Testis (tissue), 3 donors: ENCODE measurements around the gene TFEC. TPM values are rescaled to one million over a fixed set of nuclear protein-coding genes. Genes with fewer than 3 reads are reported as not detected.

Experiments used
- DNase-seq: peaks from one replicate; pipeline ENCODE4 v3.0.0-alpha.2; 2019
- H3K27ac ChIP-seq, 2 donors: fragments of 200-600 bp; sonication (generic); one replicate each; pipeline ENCODE4 v1.5.1; 2019
- H3K27me3 ChIP-seq: fragments of 200-600 bp; sonication (generic); one replicate; pipeline ENCODE4 v1.5.1; 2019
- H3K36me3 ChIP-seq: fragments of 200-600 bp; sonication (generic); one replicate; pipeline ENCODE4 v1.5.1; 2017; ENCODE audit warnings: low read depth; ENCODE audit errors: missing control alignments
- H3K4me1 ChIP-seq: fragments of 200-600 bp; sonication (generic); one replicate; pipeline ENCODE4 v1.5.1; 2019
- H3K4me3 ChIP-seq, 2 donors: fragments of 200-600 bp; sonication (generic); one replicate each; pipeline ENCODE4 v1.5.1; 2017 to 2019
- H3K9me3 ChIP-seq: fragments of 200-600 bp; sonication (generic); one replicate; pipeline ENCODE4 v1.5.1; 2017
- CTCF ChIP-seq, 3 experiments: fragments of 450-650 bp in 2 of 3; fragments of 200-600 bp in 1 of 3; sonication (generic) in 1 of 3; IDR thresholded peaks; one replicate each; pipeline ENCODE4 v1.5.1; 2016 to 2019; ENCODE audit warnings: antibody characterized with exemption in 3 of 3, mild to moderate bottlenecking in 2 of 3, moderate library complexity in 1 of 3
- POLR2A ChIP-seq: fragments of 450-650 bp; IDR thresholded peaks from one replicate; pipeline ENCODE4 v1.6.1; 2017; ENCODE audit warnings: antibody characterized with exemption, mild to moderate bottlenecking, moderate library complexity
- WGBS, 2 donors: methylation state at CpG; one replicate each; pipeline ENCODE4 v1.1.5; 2018; 5-methylcytosine and 5-hydroxymethylcytosine counted together
- intact Hi-C: fragments of 100-400 bp; cut with DNase I; formaldehyde crosslinking; loops from one replicate; pipeline ENCODE4 v1.15.1; 2023; ENCODE audit warnings: low total_unique reads
- polyA plus RNA-seq: library from polyadenylated mRNA; stranded (reverse); fragments of 350-450 nt; fragmentation: Illumina TruSeq; extraction: RNeasy Lipid Tissue Mini Kit (QIAGEN cat#74804); gene quantifications from one replicate; pipeline ENCODE4 v1.2.3, GENCODE V29; 2014; ENCODE audit warnings: low read depth, low replicate concordance; ENCODE audit not compliant: insufficient read depth
- total RNA-seq, 2 donors: library from RNA; depleted of rRNA; stranded (reverse); fragments of >200 nt; gene quantifications; one replicate each; pipeline ENCODE4 v1.2.3, GENCODE V29; 2016

Gene TFEC
- total and polyA plus RNA-seq, 3 donors from 2014 or later, result 1.8 to 4.1 (median 2.6) TPM

- Histone ChIP-seq H3K9me3 (no peaks in the 10 kb centered on the region), H3K27ac (no peak overlapping the region), H3K36me3 (no peaks in the 10 kb centered on the region), H3K4me1 (no peaks in the 10 kb centered on the region), H3K4me3 (no peak overlapping the region), H3K27me3 (no peaks in the 10 kb centered on the region)
- intact Hi-C loops, result no loop called here
- no peak for TF ChIP-seq POLR2A
- TF ChIP-seq CTCF (IDR thresholded peaks at IDR 0.05), result no peak
- no peak for DNase-seq
Observed at GRCh38 chr7:115962340-115962739, 68.2 kb downstream of the TFEC start.

DNA sequence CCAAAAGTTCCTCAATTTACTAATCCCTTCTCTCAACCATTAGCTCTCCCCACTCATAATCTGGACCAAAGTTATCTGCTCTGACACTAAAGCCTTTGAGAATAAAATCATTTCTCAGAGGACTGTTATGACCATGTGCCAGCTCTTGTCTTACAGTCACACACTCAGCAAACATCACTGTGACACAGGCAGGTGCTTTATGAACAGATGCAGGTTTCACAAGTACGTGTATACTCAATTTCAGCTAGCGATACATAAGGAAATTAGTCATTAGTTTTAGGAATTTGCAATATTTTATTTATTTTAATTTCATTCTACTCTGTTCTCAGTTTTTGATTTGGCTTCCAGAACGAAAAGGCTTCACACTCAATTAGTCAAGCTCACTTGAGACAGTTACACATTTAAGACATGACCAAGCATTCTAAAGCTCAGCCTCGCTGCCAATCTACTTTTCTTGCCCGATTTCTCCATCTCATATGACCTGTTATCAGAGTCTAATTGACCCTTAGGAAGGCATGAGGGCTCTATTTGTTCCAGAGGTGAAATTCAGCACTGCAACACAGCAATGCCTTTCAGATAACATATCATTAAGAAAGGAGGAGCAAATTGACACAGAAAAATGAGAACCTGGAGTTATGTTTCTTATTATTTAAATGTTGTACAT is 76.8 kb downstream of the TFEC start:
- intact Hi-C loops, result no loop called here
- H3K27me3 ChIP-seq, result no peaks in the 10 kb centered on the region
- no peak overlapping the region for H3K4me3 ChIP-seq
- no peaks in the 10 kb centered on the region for H3K9me3 ChIP-seq
- no peak for DNase-seq
- H3K36me3 ChIP-seq, result no peaks in the 10 kb centered on the region
- WGBS, 2 donors, result 67 to 82% methylated on average over 5 of the region's 5 CpGs
- no peak for TF ChIP-seq POLR2A
- TF ChIP-seq CTCF (IDR thresholded peaks at IDR 0.05), result no peak
- no peaks in the 10 kb centered on the region for H3K4me1 ChIP-seq
- peak overlapping the region in 1 of 2 donors; percentile 31 for H3K27ac ChIP-seq

GRCh38 chr7:115952832-115953231 is 77.7 kb downstream of the TFEC start:
- no peak for DNase-seq
- 86 to 91% methylated on average over 4 of the region's 4 CpGs for WGBS, 2 donors
- H3K4me3 ChIP-seq, result no peak overlapping the region
- intact Hi-C loops, result no loop called here
- no peak overlapping the region for H3K27ac ChIP-seq
- TF ChIP-seq POLR2A, result no peak
- TF ChIP-seq CTCF (IDR thresholded peaks at IDR 0.05), result no peak
- H3K27me3 ChIP-seq, result no peaks in the 10 kb centered on the region
- H3K4me1 ChIP-seq, result no peaks in the 10 kb centered on the region
- no peaks in the 10 kb centered on the region for H3K36me3 ChIP-seq
- H3K9me3 ChIP-seq, result no peaks in the 10 kb centered on the region

DNA sequence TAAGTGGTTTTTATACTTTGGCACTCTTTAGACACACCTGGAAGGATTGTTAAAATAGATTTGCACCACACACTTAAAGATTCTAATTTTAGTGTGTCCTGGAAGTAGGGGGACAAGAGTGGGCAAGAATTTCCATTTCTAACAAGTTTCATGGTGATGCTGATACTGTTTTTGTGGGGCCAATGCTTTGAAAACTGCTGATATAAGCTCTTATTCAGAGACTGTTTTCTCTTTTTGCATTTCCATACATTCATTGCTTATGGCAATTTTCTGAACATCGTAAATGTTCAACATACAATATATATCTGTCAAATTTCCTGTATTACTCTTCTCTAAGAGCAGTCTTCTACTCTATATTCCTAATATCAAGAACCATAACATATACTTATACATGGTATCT is 79.0 kb downstream of the TFEC start:
- no peak for DNase-seq
- no peaks in the 10 kb centered on the region for H3K9me3 ChIP-seq
- intact Hi-C loops, result no loop called here
- no peak overlapping the region for H3K4me3 ChIP-seq
- TF ChIP-seq CTCF (IDR thresholded peaks at IDR 0.05) (no peak), POLR2A (no peak)
- 89 to 97% methylated on average over 1 of the region's 1 CpG for WGBS, 2 donors
- no peaks in the 10 kb centered on the region for H3K36me3 ChIP-seq
- no peaks in the 10 kb centered on the region for H3K4me1 ChIP-seq
- no peaks in the 10 kb centered on the region for H3K27me3 ChIP-seq
- H3K27ac ChIP-seq, result no peak overlapping the region

GRCh38 chr7:115941703-115942268 is 88.8 kb downstream of the TFEC start:
- no peaks in the 10 kb centered on the region for H3K9me3 ChIP-seq
- TF ChIP-seq POLR2A, result no peak
- TF ChIP-seq CTCF (IDR thresholded peaks at IDR 0.05), result no peak
- no peaks in the 10 kb centered on the region for H3K4me1 ChIP-seq
- H3K36me3 ChIP-seq, result no peaks in the 10 kb centered on the region
- H3K27ac ChIP-seq, result peak overlapping the region; percentile 9 to 29
- intact Hi-C loops, result no loop called here
- WGBS, 2 donors, result 65 to 77% methylated on average over 5 of the region's 5 CpGs
- peak; percentile 61 for DNase-seq
- H3K27me3 ChIP-seq, result no peaks in the 10 kb centered on the region
- H3K4me3 ChIP-seq, result no peak overlapping the region
